Ectodermal cell (in vitro differentiated cells): ENCODE measurements around the gene SYT2.
"Not testable (repeated sequence)": the region's sequence is repeated elsewhere in the genome, so short reads cannot be mapped to it uniquely, and the experiment has no call there.

Experiments
- H3K27ac ChIP-seq: 2 replicates; pipeline ENCODE4 v1.7.0; 2013; ENCODE audit warnings: mild to moderate bottlenecking, low read depth, low read length; ENCODE audit not compliant: insufficient read depth, poor library complexity, severe bottlenecking
- H3K27me3 ChIP-seq: 2 replicates; pipeline ENCODE4 v1.7.0; 2013; ENCODE audit warnings: mild to moderate bottlenecking, low read length; ENCODE audit not compliant: insufficient read depth, control insufficient read depth, poor library complexity, severe bottlenecking
- H3K36me3 ChIP-seq: one replicate; pipeline ENCODE4 v1.7.0; 2013; ENCODE audit warnings: low read length; ENCODE audit not compliant: control insufficient read depth, insufficient read depth
- H3K4me1 ChIP-seq: one replicate; pipeline ENCODE4 v1.7.0; 2013; ENCODE audit warnings: low read length; ENCODE audit not compliant: control insufficient read depth, insufficient read depth
- H3K4me3 ChIP-seq: 2 replicates; pipeline ENCODE4 v1.7.0; 2013; ENCODE audit warnings: low read depth, low read length, control low read depth; ENCODE audit not compliant: insufficient read depth
- H3K9me3 ChIP-seq: 2 replicates; pipeline ENCODE4 v1.7.0; 2013; ENCODE audit warnings: mild to moderate bottlenecking, low read length, moderate library complexity; ENCODE audit not compliant: control insufficient read depth
- WGBS, 2 experiments: methylation state at CpG; one replicate each; pipeline ENCODE4 v1.1.7; 2013; ENCODE audit warnings: missing lambda C conversion rate in 2 of 2; 5-methylcytosine and 5-hydroxymethylcytosine counted together

Gene SYT2

DNA sequence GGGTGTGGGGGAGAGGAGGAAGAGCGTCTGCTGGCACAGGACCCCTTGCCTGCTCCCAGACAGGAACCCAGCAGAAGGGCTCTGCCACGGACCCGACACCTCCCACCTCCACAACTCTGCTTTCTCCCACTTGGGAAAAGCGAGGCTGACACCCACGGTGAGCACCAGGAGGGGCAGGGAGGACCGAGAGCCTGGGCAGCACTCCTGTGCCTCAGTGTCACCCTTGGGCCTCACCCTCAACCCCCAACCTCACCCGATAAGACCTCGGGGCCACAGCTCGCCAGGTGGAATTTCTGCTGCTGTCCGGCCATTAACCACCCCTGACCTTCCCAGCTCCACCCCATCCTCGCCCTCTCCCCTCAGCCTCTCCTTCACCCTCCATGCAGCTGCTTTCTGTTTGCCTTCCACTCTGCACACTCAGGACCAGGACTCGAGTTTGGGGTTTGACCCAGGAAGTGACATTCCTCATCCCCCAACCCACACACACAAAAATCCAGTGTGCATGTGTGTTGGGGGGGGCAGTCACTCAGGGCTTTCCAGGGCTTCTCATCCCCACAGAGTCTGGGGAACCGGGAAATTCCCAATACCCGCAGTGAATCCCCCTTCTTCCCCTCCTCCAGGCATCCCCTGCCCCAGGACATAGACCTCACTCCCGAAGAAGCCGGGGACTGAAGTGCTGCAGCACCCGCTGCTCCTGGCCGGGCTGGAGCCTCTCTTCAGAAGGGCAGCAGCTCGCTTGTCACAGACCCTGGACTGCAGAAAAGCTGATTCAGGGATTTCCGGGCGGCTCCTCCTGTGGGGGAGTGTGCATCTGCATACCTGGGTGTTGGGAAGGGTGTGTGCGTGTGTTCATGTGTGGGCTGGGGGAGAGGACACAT is 65.8 kb downstream of the SYT2 start:
- Histone ChIP-seq H3K27ac (no peak overlapping the region), H3K27me3 (peaks cover 68% of the 10 kb centered on the region), H3K4me1 (peaks cover 27% of the 10 kb centered on the region), H3K4me3 (peak overlapping the region; percentile 42), H3K36me3 (no peaks in the 10 kb centered on the region), H3K9me3 (no peaks in the 10 kb centered on the region)
- 4% methylated on average over 22 of the region's 22 CpGs for WGBS, 2 experiments

DNA sequence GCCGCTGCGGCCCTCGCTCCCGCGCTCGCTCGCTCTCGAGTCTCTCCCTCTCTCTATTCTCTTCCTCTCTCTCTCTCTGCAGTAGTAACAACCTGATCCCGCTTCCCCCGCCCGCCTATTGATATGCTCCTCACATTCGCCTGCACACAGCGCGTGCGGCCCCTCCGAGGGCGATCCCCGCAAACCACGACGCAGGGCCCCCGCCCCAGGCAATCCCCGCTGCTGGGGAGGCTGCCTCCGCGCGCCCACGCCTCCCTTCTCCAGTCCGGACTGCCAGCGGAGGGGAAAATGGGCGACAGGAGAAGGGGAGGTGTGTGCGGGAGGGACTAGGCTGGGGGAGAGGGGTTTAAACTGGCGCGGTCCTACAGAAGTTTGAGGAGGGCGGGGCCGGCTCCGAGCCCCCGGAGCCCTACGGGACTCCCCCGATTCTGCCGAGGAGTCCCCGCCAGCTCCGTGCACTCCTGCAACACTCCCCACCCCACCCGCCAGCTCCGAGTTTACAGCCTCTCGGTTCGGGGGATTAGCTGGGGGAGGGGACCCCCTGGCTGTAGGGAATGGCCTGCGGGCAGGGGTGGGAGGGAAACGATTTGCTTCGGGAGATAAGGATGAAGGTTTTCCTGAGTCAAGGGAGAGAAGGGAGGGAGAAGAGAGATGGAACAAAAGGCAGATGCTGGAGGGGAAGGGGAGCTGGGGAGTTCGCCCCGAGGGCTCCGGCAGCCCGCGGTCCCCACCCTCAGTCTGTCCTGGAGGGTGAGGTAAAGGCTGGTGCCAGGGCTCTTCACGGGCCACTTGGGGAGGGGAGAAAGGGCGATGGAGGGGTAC is 66.6 kb downstream of the SYT2 start:
- Histone ChIP-seq H3K4me3 (peak overlapping the region; percentile 42), H3K27ac (no peak overlapping the region)

DNA sequence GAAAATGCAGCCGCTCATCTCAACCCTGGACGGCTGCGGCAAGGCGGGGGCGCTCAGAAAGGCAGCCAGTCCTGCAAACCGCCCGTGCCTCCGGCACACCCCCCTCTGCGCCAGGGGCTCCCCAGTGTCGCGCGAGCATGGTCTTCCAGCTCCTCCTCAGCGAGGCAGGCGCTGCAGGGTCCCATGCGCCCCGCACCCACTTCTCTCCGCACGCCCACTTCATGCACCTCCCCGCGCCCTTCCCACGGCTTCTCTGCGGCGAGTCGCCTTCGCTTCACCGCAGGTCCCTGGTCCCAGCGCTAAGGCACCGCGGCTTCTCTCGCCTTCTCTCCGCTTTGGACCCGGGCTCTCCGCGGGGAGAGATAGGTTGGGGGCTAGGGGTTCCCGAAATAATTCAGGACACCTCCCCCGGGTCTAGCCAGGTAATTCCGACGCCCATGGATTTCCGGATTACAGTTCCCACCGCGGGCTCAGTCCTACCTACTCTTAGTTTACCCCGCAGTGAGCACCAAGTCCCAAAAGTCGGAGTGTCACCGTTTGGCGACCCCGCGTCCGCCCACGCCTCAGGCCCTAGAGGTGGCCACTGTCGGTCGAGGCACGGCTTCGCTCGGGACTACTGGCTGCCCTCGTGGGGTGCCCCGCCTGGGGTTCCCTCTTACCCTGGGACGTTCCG is 67.5 kb downstream of the SYT2 start:
- peaks cover 34% of the 10 kb centered on the region for H3K4me1 ChIP-seq
- no peaks in the 10 kb centered on the region for H3K9me3 ChIP-seq
- no peaks in the 10 kb centered on the region for H3K36me3 ChIP-seq
- WGBS, 2 experiments = 1% methylated on average over 58 of the region's 58 CpGs
- peaks cover 67% of the 10 kb centered on the region for H3K27me3 ChIP-seq
- no peak overlapping the region for H3K27ac ChIP-seq
- H3K4me3 ChIP-seq = peak overlapping the region; percentile 42

More for the DNA sequence above, 66.6 kb downstream of the SYT2 start:
- H3K4me1 ChIP-seq = peaks cover 27% of the 10 kb centered on the region
- no peaks in the 10 kb centered on the region for H3K36me3 ChIP-seq
- WGBS, 2 experiments = 0% methylated on average over 55 of the region's 55 CpGs
- H3K9me3 ChIP-seq = no peaks in the 10 kb centered on the region
- peaks cover 68% of the 10 kb centered on the region for H3K27me3 ChIP-seq

DNA sequence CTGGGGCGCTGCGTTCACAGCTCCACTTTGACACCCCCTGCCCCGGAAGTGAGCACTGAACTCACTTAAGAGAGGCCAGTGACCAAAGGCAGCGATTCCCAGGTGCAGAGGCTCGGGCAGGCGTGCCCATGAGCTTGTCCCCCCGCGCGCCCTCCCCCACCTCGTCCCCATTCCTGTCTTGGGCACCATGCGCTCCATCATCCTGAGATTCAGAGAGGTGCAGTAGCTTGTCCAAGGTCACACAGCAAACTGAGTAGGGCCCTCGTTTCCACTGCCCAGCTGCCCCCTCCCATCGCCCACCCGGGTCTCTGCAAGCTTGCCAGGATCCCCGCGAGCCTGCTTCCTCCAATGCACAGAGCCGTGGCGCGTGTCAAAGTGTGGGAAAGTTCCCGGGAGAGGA is 68.0 kb downstream of the SYT2 start:
- H3K27me3 ChIP-seq = peaks cover 62% of the 10 kb centered on the region
- peaks cover 40% of the 10 kb centered on the region for H3K4me1 ChIP-seq
- H3K4me3 ChIP-seq = peak overlapping the region; percentile 42

DNA sequence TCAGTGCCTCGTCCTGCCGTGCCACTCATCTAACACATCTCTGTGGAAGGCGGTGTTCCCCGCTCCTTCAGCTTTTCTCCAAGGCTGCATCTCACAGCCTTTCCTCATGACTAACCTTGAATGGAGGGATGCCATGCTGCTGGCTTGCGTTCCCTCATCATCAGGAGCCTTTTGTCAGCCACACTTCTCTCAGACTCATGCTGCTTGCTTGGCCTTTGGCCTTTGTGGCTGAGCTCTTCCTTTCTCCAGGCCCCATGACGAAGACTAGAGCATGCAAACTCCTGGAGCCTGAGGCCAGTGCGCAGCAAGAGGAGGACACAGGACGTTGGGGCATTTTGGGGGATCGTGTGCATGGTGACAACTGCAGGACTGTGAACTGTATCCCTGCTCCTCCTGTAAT is 70.8 kb downstream of the SYT2 start:
- Histone ChIP-seq H3K4me3 (no peak overlapping the region), H3K9me3 (no peaks in the 10 kb centered on the region), H3K36me3 (no peaks in the 10 kb centered on the region), H3K4me1 (peaks cover 33% of the 10 kb centered on the region), H3K27me3 (peaks cover 34% of the 10 kb centered on the region), H3K27ac (no peak overlapping the region)
- WGBS, 2 experiments = 51 to 56% methylated on average over 9 of the region's 9 CpGs

More for the DNA sequence above, 68.0 kb downstream of the SYT2 start:
- 37 to 38% methylated on average over 20 of the region's 20 CpGs for WGBS, 2 experiments
- Histone ChIP-seq H3K36me3 (no peaks in the 10 kb centered on the region), H3K9me3 (no peaks in the 10 kb centered on the region), H3K27ac (no peak overlapping the region)

DNA sequence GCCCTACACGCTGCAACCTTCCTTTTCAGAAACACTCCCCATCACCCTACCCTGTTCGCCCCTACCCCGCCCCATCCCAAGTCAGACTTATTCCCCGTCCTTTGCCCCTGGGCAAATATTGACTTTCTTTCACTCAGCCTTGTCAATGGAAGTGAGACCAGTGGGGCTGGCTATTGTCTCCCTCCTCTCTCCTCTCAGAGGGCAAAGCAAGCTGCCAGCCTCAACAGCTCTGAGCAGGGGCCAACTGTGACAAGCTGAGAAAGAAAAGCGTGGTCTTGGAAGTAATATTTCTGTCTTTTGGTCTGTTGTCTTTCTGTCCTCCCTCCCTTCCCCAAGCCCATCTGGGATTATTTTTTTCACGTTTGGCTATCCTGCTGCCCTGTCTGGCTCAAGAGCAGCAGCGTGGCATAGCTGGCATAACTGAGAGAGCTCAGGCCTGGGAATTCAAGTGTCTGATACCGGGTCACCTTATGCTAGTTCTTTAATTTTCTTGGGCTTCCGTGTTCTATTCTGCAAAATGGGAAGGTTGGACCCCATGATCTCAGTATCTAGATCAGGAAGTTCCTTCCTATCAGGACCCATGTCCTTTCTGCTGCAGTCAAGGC is 71.5 kb downstream of the SYT2 start:
- H3K27me3 ChIP-seq = peaks cover 28% of the 10 kb centered on the region
- WGBS, 2 experiments = 44 to 46% methylated on average over 9 of the region's 9 CpGs
- H3K4me3 ChIP-seq, H3K9me3 ChIP-seq, H3K36me3 ChIP-seq: not testable (repeated sequence)
- peak overlapping the region; percentile 3 for H3K27ac ChIP-seq
- peaks cover 27% of the 10 kb centered on the region for H3K4me1 ChIP-seq

DNA sequence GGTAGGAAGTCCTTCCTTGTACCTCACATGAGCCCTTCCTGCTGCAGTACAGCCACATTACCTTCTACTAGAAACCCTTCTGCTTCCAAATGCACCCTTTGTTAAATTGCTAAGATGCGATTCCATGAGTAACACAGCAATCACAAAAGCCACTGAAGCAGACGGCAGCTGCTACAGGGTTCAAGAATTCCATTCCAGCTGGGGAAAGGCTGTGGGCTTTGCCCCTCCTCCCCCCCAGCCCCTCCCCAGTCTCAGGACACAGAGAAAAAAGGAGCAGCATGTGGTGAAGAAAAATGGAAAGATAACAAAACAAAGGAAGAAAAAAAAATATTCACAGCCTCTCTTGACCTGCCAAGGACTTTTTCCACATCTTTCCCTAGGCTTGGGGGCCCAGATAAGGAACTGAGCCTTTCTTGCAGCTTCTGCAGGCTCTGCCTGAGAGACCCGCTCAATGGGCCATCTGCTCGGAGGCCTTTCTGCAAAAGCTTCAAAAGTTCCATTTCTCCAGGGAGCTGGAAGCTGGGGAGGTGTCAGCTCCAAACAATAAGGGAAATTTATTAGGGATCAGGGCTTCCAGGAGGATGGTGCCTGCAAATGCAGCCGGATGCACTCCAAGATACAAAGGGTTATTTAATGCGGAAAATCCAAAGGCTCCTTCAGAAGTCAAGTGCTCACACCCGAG is 72.1 kb downstream of the SYT2 start:
- Histone ChIP-seq H3K9me3 (no peaks in the 10 kb centered on the region), H3K4me3 (no peak overlapping the region), H3K27ac (peak overlapping the region; percentile 48), H3K27me3 (peaks cover 21% of the 10 kb centered on the region), H3K4me1 (peaks cover 27% of the 10 kb centered on the region), H3K36me3 (no peaks in the 10 kb centered on the region)
- 22 to 26% methylated on average over 7 of the region's 7 CpGs for WGBS, 2 experiments

DNA sequence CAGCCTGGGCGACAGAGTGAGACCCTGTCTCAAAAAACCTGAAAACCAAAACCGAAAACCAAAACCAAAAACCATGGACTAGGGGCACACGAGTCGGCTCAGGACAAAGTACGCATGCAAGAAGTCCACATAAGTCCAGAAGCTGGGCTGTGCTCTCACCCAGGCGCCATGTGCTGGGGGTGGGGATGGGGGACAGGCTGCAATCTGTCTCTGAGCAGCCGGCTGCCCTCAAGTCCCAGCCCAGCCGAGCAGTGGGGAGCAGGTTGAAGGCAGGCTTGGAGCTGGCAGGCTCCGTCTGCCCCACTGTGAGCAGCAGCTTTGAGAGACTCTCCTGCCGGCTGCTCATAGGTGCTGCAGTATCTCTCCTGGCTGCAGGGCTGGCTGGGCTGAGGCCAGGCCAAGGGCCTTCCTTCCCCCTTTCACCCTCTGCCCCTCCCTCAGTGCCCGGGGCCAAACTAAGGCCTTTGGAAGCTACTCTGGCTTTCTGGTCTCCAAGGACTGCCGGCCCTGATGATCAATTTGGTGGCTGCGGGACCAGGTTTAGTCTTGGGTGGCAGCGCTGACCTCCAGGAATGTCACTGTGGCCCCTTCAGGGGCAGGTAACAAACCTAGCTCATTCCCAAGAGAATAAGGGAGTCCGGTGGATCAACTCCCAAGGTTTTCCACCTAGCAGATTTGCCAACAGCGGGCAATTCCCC is 72.8 kb downstream of the SYT2 start:
- H3K36me3 ChIP-seq, H3K4me3 ChIP-seq, H3K9me3 ChIP-seq: not testable (repeated sequence)
- Histone ChIP-seq H3K27ac (peak overlapping the region; percentile 48), H3K27me3 (peaks cover 14% of the 10 kb centered on the region), H3K4me1 (peaks cover 27% of the 10 kb centered on the region)
- 68 to 69% methylated on average over 16 of the region's 16 CpGs for WGBS, 2 experiments

DNA sequence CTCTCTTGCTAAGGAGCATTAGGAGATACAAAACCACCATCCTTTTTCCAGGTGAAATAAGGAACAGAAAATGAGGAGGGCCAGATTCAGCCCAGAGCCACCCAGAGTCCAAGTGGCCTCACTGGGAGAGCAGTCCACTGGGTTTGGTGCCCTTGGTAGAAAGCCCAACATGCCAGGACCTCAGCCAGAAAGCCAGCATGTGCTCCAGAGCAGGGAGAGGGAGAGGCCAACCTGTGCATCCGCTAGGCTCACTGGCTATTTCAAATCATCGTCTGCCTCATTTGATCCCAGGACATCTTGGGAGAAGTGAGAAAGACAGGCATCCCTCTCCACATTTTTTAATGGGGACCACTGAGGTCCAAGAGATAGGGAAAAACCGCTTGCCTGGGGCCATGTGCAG is 74.1 kb downstream of the SYT2 start:
- H3K4me1 ChIP-seq = peaks cover 27% of the 10 kb centered on the region
- H3K4me3 ChIP-seq, H3K27me3 ChIP-seq, H3K9me3 ChIP-seq, H3K36me3 ChIP-seq, H3K27ac ChIP-seq: not testable (repeated sequence)
- WGBS, 2 experiments = 60 to 62% methylated on average over 3 of the region's 3 CpGs
